ENCODE results near the gene ZNF607.
"Not testable (repeated sequence)": the region's sequence is repeated elsewhere in the genome, so short reads cannot be mapped to it uniquely, and the experiment has no call there.

Gene ZNF607

DNA sequence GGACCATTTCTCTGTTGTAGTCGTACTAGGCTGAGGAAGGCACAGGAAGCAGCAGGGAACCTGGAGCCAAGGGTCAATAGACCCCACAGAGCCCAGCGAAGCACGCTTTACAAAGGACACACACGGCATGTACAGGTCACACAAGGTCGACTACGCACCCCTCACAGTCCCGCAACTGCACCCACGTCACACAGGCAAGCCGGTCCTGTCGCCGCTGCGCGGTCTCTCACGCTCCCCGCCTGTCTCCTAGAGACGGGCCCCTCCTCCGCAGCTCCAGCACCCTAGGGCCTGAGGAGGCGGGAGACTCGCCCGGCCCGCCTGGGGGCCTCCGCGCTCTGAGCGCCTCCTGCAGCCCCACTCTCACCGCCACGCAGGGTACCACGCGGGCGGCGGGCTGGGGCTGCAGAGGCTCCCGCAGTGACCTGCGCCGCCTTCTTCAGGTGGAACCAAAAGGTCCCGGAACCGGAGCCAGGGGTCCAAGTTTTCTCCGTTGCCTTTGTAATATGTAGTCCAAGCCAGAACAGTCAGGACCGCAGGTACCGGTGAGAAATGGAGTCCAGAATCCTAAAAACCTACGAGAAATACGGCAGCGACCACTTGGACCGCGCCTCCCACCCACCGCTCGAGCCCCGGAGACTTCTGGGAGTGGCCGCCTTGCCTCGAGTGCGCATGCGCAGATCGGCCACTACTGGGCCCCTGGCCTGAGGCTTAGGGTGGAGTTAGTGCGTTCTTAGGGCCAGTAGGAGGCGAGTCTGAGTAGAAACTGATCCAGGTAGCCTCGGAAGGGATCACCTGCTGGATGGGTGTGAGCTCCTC, at the start of gene ZNF607:
Gene ZNF607 (minus strand): TSS at position 651 of the 816 bp plus-strand sequence. CDS start 8,143 bp downstream, outside the sequence.
- Histone ChIP-seq H3K4me3 (ENCODE audit: low read length) (peak within 1 kb of the TSS; percentile 94), H3K4me1 (ENCODE audit: insufficient read depth, low read length) (peaks cover 7% of the 10 kb centered on the region), H3K36me3 (ENCODE audit: insufficient read depth, low read length) (peaks cover 9% of the 10 kb centered on the region), H2AFZ (ENCODE audit: low read depth, low read length) (peak within 1 kb of the TSS; percentile 43), H3K27me3 (ENCODE audit: insufficient read depth, low read length) (no peaks in the 10 kb centered on the region), H3K9me3 (ENCODE audit: low read length) (peaks cover 9% of the 10 kb centered on the region)

DNA sequence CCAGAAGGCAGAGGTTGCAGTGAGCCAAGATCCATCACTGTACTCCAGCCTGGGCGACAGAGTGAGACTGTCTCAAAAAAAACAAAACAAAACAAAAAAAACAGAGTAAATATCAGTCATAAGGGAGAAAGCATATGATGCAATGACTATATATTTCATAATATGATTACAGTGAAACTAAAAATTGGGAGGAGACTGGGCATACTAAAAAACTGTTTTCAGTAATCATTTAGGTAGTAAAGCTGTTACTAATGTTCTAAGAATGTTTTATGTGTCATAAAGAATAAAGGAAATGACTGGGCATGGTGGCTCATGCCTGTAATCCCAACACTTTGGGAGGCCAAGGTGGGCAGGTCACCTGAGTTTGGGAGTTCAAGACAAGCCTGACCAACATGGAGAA, 43.9 kb upstream of the ZNF607 start:
- Histone ChIP-seq H3K36me3 (ENCODE audit: insufficient read depth, low read length) (peaks cover 40% of the 10 kb centered on the region), H2AFZ (ENCODE audit: low read depth, low read length) (no peak overlapping the region), H3K27me3 (ENCODE audit: insufficient read depth, low read length) (no peaks in the 10 kb centered on the region), H3K4me3 (ENCODE audit: low read length) (no peak overlapping the region), H3K9me3 (ENCODE audit: low read length) (peaks cover 13% of the 10 kb centered on the region), H3K4me1 (ENCODE audit: insufficient read depth, low read length) (no peaks in the 10 kb centered on the region)

DNA sequence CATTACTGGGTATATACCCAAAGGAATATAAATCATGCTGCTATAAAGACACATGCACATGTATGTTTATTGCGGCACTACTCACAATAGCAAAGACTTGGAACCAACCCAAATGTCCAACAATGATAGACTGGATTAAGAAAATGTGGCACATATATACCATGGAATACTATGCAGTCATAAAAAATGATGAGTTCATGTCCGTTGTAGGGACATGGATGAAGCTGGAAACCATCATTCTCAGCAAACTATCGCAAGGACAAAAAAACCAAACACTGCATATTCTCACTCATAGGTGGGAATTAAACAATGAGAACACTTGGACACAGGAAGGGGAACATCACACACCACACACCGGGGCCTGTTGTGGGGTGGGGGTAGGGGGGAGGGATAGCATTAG, 38.1 kb upstream of the ZNF607 start:
- not testable (repeated sequence) for H3K4me1 ChIP-seq (ENCODE audit: insufficient read depth, low read length); H3K27me3 ChIP-seq (ENCODE audit: insufficient read depth, low read length); H2AFZ ChIP-seq (ENCODE audit: low read depth, low read length); H3K4me3 ChIP-seq (ENCODE audit: low read length); H3K9me3 ChIP-seq (ENCODE audit: low read length)
- H3K36me3 ChIP-seq (ENCODE audit: insufficient read depth, low read length): peaks cover 14% of the 10 kb centered on the region

DNA sequence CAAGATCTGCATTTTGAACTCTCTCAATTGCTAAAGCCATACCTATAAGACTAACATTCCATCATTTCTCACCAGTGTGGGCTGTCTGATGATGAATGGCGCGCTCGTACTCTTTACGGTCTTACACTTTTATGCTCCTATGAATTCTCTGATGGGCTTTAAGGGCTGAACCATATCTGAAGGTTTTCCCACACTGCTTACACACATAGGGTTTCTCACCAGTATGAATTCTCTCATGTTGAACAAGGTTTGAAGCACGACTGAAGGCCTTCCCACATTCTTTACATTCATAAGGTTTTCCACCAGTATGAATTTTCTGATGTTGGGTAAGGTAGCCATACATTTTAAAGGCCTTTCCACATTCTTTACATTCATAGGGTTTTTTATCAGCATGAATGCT, 18.8 kb upstream of the ZNF607 start:
- no peaks in the 10 kb centered on the region for H3K27me3 ChIP-seq (ENCODE audit: insufficient read depth, low read length)
- H3K9me3 ChIP-seq (ENCODE audit: low read length): peaks cover 53% of the 10 kb centered on the region
- no peaks in the 10 kb centered on the region for H3K4me1 ChIP-seq (ENCODE audit: insufficient read depth, low read length)

DNA sequence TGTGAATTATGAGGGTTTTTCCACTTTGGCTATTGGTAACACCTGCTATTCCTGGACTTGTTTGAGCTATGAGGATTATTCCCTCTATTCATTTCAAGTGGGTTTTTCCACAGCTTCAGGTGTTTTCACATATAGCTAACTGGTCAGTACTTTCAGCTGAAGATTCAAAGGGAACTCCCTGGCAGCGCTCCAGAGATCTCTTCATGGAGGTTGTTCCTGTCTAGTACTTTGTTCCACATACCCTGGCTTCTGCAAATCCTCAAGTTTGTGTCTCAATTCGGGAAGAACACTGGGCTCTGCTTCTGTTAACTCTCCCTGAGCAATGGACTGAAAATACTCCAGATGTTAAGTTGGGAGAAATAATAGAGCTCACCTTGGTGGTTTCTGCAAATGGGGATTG, 5.6 kb upstream of the ZNF607 start:
- Histone ChIP-seq H3K36me3 (ENCODE audit: insufficient read depth, low read length) (peaks cover 3% of the 10 kb centered on the region), H3K4me3 (ENCODE audit: low read length) (no peak overlapping the region), H3K27me3 (ENCODE audit: insufficient read depth, low read length) (no peaks in the 10 kb centered on the region), H3K9me3 (ENCODE audit: low read length) (peaks cover 5% of the 10 kb centered on the region), H3K4me1 (ENCODE audit: insufficient read depth, low read length) (no peaks in the 10 kb centered on the region), H2AFZ (ENCODE audit: low read depth, low read length) (no peak overlapping the region)

More for the DNA sequence above, 18.8 kb upstream of the ZNF607 start:
- H3K4me3 ChIP-seq (ENCODE audit: low read length): no peak overlapping the region
- H2AFZ ChIP-seq (ENCODE audit: low read depth, low read length): no peak overlapping the region
- peaks cover 20% of the 10 kb centered on the region for H3K36me3 ChIP-seq (ENCODE audit: insufficient read depth, low read length)

DNA sequence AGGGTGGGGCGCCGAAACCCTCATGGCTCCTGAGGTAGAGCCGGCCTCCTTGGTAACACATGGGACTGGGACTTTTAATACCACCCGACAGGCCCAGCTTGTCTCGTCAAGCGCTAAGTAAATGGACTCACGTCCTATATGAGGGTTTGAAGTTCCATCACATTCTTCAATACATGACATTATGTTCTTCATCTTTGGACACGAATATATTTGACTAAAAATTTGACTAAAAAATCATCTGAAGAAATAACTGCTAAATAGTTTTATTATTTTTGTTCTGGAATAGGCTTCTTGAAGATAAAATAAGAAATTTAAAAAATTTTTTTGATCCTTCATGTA, 335 bp upstream of the ZNF607 start:
- Histone ChIP-seq H2AFZ (ENCODE audit: low read depth, low read length) (peak overlapping the region; percentile 43), H3K9me3 (ENCODE audit: low read length) (peaks cover 8% of the 10 kb centered on the region), H3K4me1 (ENCODE audit: insufficient read depth, low read length) (peaks cover 7% of the 10 kb centered on the region), H3K36me3 (ENCODE audit: insufficient read depth, low read length) (peaks cover 5% of the 10 kb centered on the region), H3K4me3 (ENCODE audit: low read length) (peak overlapping the region; percentile 94), H3K27me3 (ENCODE audit: insufficient read depth, low read length) (no peaks in the 10 kb centered on the region)

DNA sequence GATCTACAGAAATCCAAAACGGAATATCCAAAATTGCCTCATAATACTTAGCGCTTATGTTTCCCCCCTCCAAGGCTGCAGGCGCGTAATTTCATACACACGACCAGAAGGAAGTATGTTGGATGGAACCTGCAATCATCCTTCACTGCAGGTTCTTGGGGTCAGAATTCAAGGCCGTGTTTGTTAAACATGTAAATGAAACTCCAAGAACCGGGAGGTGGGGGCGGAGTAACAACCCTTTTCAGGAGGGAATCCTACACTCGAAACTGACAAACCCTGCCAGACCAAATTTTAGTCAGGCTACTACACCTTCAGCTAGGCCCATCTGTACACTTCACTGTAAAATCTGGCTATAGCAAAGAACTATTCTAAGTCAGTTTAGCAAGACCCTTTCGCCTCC, 1.3 kb downstream of the ZNF607 start:
- Histone ChIP-seq H2AFZ (ENCODE audit: low read depth, low read length) (no peak overlapping the region), H3K9me3 (ENCODE audit: low read length) (peaks cover 11% of the 10 kb centered on the region), H3K36me3 (ENCODE audit: insufficient read depth, low read length) (peaks cover 9% of the 10 kb centered on the region), H3K4me1 (ENCODE audit: insufficient read depth, low read length) (peaks cover 7% of the 10 kb centered on the region), H3K27me3 (ENCODE audit: insufficient read depth, low read length) (no peaks in the 10 kb centered on the region), H3K4me3 (ENCODE audit: low read length) (peak overlapping the region; percentile 94)

DNA sequence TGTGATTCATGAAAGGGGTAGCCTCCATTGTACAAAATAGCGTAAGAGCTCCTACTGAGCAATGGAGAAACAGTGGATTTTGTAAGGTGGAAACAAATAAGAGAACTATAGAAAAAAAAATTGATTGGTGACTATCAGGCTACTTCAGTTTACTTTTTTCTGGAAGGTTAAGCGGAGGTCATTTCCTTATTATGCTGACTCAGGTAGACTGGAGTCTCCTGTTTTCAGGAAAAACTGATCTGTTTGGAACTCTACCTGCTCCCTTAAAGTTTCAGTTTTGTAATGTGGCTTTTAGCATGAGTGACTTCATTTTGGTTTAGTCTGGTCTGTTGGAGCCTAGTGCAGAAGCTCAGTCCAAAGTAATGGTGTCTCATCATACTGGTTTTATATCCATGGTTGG, 3.4 kb downstream of the ZNF607 start:
- Histone ChIP-seq H3K27me3 (ENCODE audit: insufficient read depth, low read length) (no peaks in the 10 kb centered on the region), H2AFZ (ENCODE audit: low read depth, low read length) (no peak overlapping the region), H3K9me3 (ENCODE audit: low read length) (peaks cover 25% of the 10 kb centered on the region), H3K4me3 (ENCODE audit: low read length) (no peak overlapping the region), H3K36me3 (ENCODE audit: insufficient read depth, low read length) (peaks cover 22% of the 10 kb centered on the region), H3K4me1 (ENCODE audit: insufficient read depth, low read length) (peaks cover 7% of the 10 kb centered on the region)

DNA sequence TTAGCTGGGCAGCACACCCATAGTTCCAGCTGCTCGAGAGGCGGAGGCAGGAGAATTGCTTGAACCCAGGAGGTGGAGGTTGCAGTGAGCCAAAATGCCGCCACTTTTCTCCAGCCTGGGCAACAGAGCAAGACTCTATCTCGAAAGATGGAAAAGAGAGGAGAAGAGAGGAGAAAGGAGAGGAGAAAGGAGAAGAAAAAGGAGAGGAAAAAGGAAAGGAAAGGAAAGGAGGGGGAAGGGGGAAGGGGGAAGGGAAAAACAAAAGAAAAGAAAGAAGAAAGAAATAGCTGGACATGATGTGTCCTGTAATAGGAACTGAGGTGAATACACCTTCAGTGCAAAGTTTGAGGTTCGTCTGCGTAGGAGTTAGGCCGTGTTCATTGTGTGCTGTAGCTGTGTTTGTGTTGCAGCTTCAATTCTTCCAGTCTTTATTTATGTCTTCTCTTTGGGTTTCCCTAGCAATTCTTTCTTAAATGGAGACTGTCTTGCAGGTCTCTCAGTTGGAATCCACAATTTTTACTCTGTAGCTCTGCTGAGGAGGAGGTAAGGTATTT, 13.4 kb downstream of the ZNF607 start:
- H2AFZ ChIP-seq (ENCODE audit: low read depth, low read length): no peak overlapping the region
- no peaks in the 10 kb centered on the region for H3K27me3 ChIP-seq (ENCODE audit: insufficient read depth, low read length)
- peaks cover 50% of the 10 kb centered on the region for H3K36me3 ChIP-seq (ENCODE audit: insufficient read depth, low read length)
- H3K9me3 ChIP-seq (ENCODE audit: low read length): peaks cover 35% of the 10 kb centered on the region
- H3K4me3 ChIP-seq (ENCODE audit: low read length): no peak overlapping the region
- H3K4me1 ChIP-seq (ENCODE audit: insufficient read depth, low read length): no peaks in the 10 kb centered on the region

DNA sequence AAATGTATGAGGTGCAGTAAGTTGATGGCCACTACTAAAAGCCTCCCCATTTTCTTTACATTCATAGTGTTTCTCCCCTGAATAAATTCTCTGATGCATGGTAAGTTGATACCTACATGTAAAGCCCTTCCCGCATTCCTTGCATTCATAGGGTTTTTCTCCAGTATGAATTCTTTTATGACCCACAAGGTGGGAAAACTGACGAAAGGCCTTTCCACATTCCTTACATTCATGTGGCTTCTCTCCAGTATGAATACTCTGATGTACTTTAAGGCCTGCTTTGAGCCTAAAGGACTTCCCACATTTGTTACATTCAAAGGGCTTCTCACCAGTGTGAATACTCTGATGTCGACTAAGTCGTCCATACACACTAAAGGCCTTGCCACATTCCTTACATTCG, 20.5 kb downstream of the ZNF607 start:
- Histone ChIP-seq H3K9me3 (ENCODE audit: low read length) (peaks cover 43% of the 10 kb centered on the region), H3K36me3 (ENCODE audit: insufficient read depth, low read length) (peaks cover 50% of the 10 kb centered on the region), H3K4me1 (ENCODE audit: insufficient read depth, low read length) (no peaks in the 10 kb centered on the region), H2AFZ (ENCODE audit: low read depth, low read length) (no peak overlapping the region), H3K4me3 (ENCODE audit: low read length) (no peak overlapping the region), H3K27me3 (ENCODE audit: insufficient read depth, low read length) (no peaks in the 10 kb centered on the region)

DNA sequence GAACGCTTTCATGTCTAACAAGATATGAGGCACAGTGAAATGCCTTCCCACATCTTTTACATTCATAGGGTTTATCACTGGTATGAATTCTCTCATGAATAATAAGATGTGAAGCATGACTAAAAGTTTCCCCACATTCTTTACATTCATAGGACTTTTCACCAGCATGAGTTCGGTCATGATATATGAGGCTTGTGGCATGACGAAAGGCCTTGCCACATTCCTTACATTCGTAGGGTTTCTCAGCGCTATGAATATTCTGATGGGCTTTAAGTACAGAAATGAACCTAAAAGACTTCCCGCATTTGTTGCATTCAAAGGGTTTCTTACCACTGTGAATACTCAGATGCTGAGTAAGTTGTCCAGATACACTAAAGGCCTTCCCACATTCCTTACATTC, 21.3 kb downstream of the ZNF607 start:
- no peaks in the 10 kb centered on the region for H3K4me1 ChIP-seq (ENCODE audit: insufficient read depth, low read length)
- no peak overlapping the region for H3K4me3 ChIP-seq (ENCODE audit: low read length)
- H2AFZ ChIP-seq (ENCODE audit: low read depth, low read length): no peak overlapping the region
- H3K36me3 ChIP-seq (ENCODE audit: insufficient read depth, low read length): peaks cover 46% of the 10 kb centered on the region
- H3K27me3 ChIP-seq (ENCODE audit: insufficient read depth, low read length): no peaks in the 10 kb centered on the region
- peaks cover 39% of the 10 kb centered on the region for H3K9me3 ChIP-seq (ENCODE audit: low read length)

DNA sequence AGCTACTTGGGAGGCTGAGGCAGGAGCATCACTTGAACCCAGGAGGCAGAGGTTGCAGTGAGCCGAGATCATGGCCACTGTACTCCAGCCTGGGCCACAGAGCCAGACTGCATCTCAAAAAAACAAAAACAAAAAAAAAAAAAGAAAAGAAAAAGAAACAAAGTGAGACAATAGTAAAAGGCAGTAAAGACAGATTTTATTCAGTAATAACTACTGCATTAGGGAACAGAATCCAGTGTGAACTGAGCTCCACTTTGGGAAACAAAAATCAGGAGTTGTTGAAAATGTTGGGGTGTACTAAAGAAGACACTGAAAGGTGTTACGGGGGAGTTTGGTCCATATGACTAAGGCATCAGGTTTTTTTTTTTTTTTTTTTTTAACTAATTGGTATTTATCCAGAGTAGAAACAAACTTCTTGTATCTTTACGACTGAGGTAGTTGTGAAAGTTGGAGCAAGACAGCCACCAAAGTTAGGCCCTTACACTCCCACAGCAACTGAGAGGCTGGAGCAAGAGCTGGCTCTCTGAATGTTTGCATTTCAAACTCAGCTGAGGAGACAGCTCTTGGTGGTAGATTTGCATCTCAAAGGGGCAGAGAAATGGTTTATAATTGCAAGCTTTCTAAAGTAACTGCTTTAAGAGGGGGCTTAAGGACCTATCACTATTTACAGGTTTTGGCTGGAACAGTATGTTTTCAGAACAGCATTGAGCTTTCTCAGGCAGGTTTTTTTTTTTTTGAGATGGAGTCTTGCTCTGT, 24.2 kb downstream of the ZNF607 start:
- H3K36me3 ChIP-seq (ENCODE audit: insufficient read depth, low read length): peaks cover 37% of the 10 kb centered on the region
- no peaks in the 10 kb centered on the region for H3K4me1 ChIP-seq (ENCODE audit: insufficient read depth, low read length)
- H3K9me3 ChIP-seq (ENCODE audit: low read length): peaks cover 31% of the 10 kb centered on the region
- no peak overlapping the region for H2AFZ ChIP-seq (ENCODE audit: low read depth, low read length)
- H3K4me3 ChIP-seq (ENCODE audit: low read length): no peak overlapping the region
- no peaks in the 10 kb centered on the region for H3K27me3 ChIP-seq (ENCODE audit: insufficient read depth, low read length)

DNA sequence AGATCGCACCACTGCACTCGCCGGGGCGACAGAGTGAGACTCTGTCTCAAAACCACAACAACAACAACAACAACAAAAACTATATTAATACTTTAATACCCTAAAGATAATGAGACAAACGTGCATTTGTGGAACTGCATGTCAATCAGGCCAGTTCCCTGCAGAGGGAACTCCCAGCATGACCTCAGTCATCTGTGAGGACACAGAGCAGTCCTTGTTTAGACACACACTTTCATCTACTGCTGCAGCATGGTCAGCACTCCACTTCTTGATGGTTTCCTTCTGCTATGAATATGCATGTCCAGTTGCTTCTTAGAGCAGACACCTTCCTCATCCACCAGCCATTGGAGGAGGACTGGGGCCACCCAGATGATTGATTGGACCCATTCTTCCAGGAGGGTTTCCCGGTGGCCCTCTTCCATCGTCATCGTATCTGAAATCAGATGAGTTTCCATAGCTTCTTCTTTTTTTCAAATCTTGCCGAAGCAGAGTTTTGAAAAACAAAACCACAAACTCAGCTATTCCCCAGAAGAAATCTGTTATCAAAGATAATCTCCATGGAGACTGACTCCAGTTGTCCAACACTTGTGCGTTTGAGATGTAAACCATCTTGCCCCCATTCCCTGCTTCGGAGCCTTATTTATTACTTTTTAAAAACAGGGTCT, 26.5 kb downstream of the ZNF607 start:
- Histone ChIP-seq H3K36me3 (ENCODE audit: insufficient read depth, low read length) (peaks cover 20% of the 10 kb centered on the region), H2AFZ (ENCODE audit: low read depth, low read length) (no peak overlapping the region), H3K4me1 (ENCODE audit: insufficient read depth, low read length) (no peaks in the 10 kb centered on the region), H3K9me3 (ENCODE audit: low read length) (peaks cover 14% of the 10 kb centered on the region), H3K27me3 (ENCODE audit: insufficient read depth, low read length) (no peaks in the 10 kb centered on the region), H3K4me3 (ENCODE audit: low read length) (no peak overlapping the region)
